GM12878 (cell line): ENCODE measurements around the gene CRISP2. TPM values are rescaled to one million over a fixed set of nuclear protein-coding genes. Genes with fewer than 3 reads are reported as not detected.

ENCODE experiments used
- ATAC-seq: fragments of 200-7000 bp; cut with Tn5 transposase; 3 replicates; pipeline ENCODE4 v1.9.1; 2020; ENCODE audit warnings: mild to moderate bottlenecking, moderate library complexity
- BruUV-seq: library from RNA; stranded (reverse); fragments of 400-500 nt; replicated peaks from 2 replicates; lab custom pipeline; 2021; lab: Mats Ljungman, UMichigan
- CTCF ChIA-PET: fragments of 300-600 bp; sonication (Branson Sonifier 250); formaldehyde crosslinking; extraction: SDS; loops from one replicate; lab custom pipeline; 2021; ENCODE audit warnings: inconsistent platforms; lab: Yijun Ruan, JAX
- POLR2A ChIA-PET: fragments of 350-600 bp; formaldehyde crosslinking; extraction: SDS; loops from one replicate; lab custom pipeline; 2021; ENCODE audit warnings: inconsistent platforms; lab: Charles Lee
- RAD21 ChIA-PET: fragments of 300-600 bp; sonication (Branson Sonifier 250); formaldehyde crosslinking; loops from one replicate; lab custom pipeline; 2023; ENCODE audit warnings: antibody characterized with exemption; ENCODE audit not compliant: unreplicated experiment; lab: Charles Lee
- SMC1A ChIA-PET: fragments of 300-600 bp; sonication (Branson Sonifier 250); formaldehyde crosslinking; loops from one replicate; lab custom pipeline; 2023; ENCODE audit not compliant: unreplicated experiment, uncharacterized antibody; lab: Charles Lee
- DNase-seq: peaks from one replicate; pipeline ENCODE4 v3.0.0-alpha.2; 2011; ENCODE audit warnings: low read depth, low spot score
- FAIRE-seq: peaks from 3 replicates; lab custom pipeline; 2011; peaks lifted over from hg19 to GRCh38; lab: Jason Lieb, UNC
- H2AFZ ChIP-seq: 2 replicates; pipeline ENCODE4 v1.6.0; 2011; ENCODE audit warnings: low read depth, low read length, control low read depth; ENCODE audit not compliant: control insufficient read depth
- H3K27ac ChIP-seq: 2 replicates; pipeline ENCODE4 v1.5.1; 2011; ENCODE audit warnings: control low read depth; ENCODE audit not compliant: control insufficient read depth, insufficient read depth
- H3K27me3 ChIP-seq, 2 experiments: replicated peaks in 1 of 2; 2 replicates each; pipeline versions ENCODE4 v1.6.0 to v1.6.1; 2011; ENCODE audit warnings: low read length in 1 of 2; ENCODE audit not compliant: control insufficient read depth in 2 of 2, insufficient read depth in 2 of 2
- H3K36me3 ChIP-seq, 2 experiments: 2 replicates each; pipeline ENCODE4 v1.5.1; 2011; ENCODE audit warnings: low read length in 1 of 2; ENCODE audit not compliant: control insufficient read depth in 2 of 2, insufficient read depth in 2 of 2
- H3K4me1 ChIP-seq: 2 replicates; pipeline ENCODE4 v1.6.1; 2011; ENCODE audit warnings: mild to moderate bottlenecking, low read length, moderate library complexity, mixed read lengths; ENCODE audit not compliant: control insufficient read depth, insufficient read depth
- H3K4me2 ChIP-seq: 2 replicates; pipeline ENCODE4 v1.6.0; 2011; ENCODE audit warnings: control low read depth; ENCODE audit not compliant: control insufficient read depth, insufficient read depth
- H3K4me3 ChIP-seq: fragments of 200-600 bp; sonication (generic); 2 replicates; pipeline ENCODE4 v1.5.1; 2016
- H3K79me2 ChIP-seq: 2 replicates; pipeline ENCODE4 v1.6.0; 2011; ENCODE audit warnings: low read length; ENCODE audit not compliant: control insufficient read depth, insufficient read depth
- H3K9ac ChIP-seq: 2 replicates; pipeline ENCODE4 v1.8.0; 2011; ENCODE audit warnings: low read length, control low read depth, mixed read lengths; ENCODE audit not compliant: control insufficient read depth, insufficient read depth
- H3K9me3 ChIP-seq: replicated peaks from 3 replicates; pipeline ENCODE4 v1.5.1; 2011; ENCODE audit warnings: mild to moderate bottlenecking, low read length; ENCODE audit not compliant: control insufficient read depth, insufficient read depth
- H4K20me1 ChIP-seq: 2 replicates; pipeline ENCODE4 v1.6.0; 2011; ENCODE audit not compliant: control insufficient read depth, insufficient read depth
- ATF7 ChIP-seq: fragments of 450-650 bp; IDR thresholded peaks from 2 replicates; pipeline ENCODE4 v1.6.1; 2016; ENCODE audit warnings: low read depth, mild to moderate bottlenecking
- BCL3 ChIP-seq: IDR thresholded peaks from 2 replicates; pipeline ENCODE4 v1.6.1; 2011; ENCODE audit warnings: borderline replicate concordance, low read depth, mild to moderate bottlenecking, moderate library complexity, low read length; ENCODE audit not compliant: insufficient read depth, poor library complexity, severe bottlenecking
- CBX5 ChIP-seq: sonication (generic); IDR thresholded peaks from 2 replicates; pipeline ENCODE4 v1.6.1; 2016; ENCODE audit warnings: low read depth, moderate library complexity, mild to moderate bottlenecking, inconsistent platforms
- CEBPZ ChIP-seq: fragments of 150-350 bp; IDR thresholded peaks from 2 replicates; pipeline ENCODE4 v1.6.1; 2016; ENCODE audit warnings: low read depth, low read length
- JUND ChIP-seq: IDR thresholded peaks from 2 replicates; pipeline ENCODE4 v1.6.1; 2012; ENCODE audit warnings: low read depth, mild to moderate bottlenecking, low read length, improper control_type of control experiment, moderate library complexity
- LARP7 ChIP-seq: fragments of 450-650 bp; IDR thresholded peaks from 2 replicates; pipeline ENCODE4 v1.6.1; 2017; ENCODE audit warnings: mild to moderate bottlenecking
- MXI1 ChIP-seq: fragments of 150-350 bp; IDR thresholded peaks from 2 replicates; pipeline ENCODE4 v1.6.1; 2011; ENCODE audit warnings: low read depth, mild to moderate bottlenecking, inconsistent platforms, low read length, improper control_type of control experiment
- NFXL1 ChIP-seq: fragments of 450-650 bp; IDR thresholded peaks from 2 replicates; pipeline ENCODE4 v1.6.1; 2017; ENCODE audit warnings: antibody characterized with exemption, mild to moderate bottlenecking, borderline replicate concordance
- NFYA ChIP-seq: IDR thresholded peaks from 2 replicates; pipeline ENCODE4 v1.6.1; 2011; ENCODE audit warnings: low read depth, mild to moderate bottlenecking, low read length, improper control_type of control experiment, borderline replicate concordance
- PBX3 ChIP-seq: IDR thresholded peaks from 2 replicates; pipeline ENCODE4 v1.6.1; 2011; ENCODE audit warnings: mild to moderate bottlenecking, low read depth, low read length, moderate library complexity; ENCODE audit not compliant: insufficient replicate concordance
- POLR2AphosphoS2 ChIP-seq: IDR thresholded peaks from 2 replicates; pipeline ENCODE4 v1.6.1; 2011; ENCODE audit warnings: low read depth, mild to moderate bottlenecking, low read length, improper control_type of control experiment, moderate library complexity
- RB1 ChIP-seq: fragments of 450-650 bp; formaldehyde crosslinking; IDR thresholded peaks from 2 replicates; pipeline ENCODE4 v1.6.1; 2017; ENCODE audit warnings: mild to moderate bottlenecking, borderline replicate concordance
- SIN3A ChIP-seq: IDR thresholded peaks from 2 replicates; pipeline ENCODE4 v1.6.1; 2012; ENCODE audit warnings: low read depth, low read length, improper control_type of control experiment
- SMAD1 ChIP-seq: fragments of 450-650 bp; IDR thresholded peaks from 2 replicates; pipeline ENCODE4 v1.6.1; 2018; ENCODE audit warnings: mild to moderate bottlenecking, low read depth; ENCODE audit not compliant: partially characterized antibody
- SMARCA5 ChIP-seq: fragments of 450-650 bp; IDR thresholded peaks from 2 replicates; pipeline ENCODE4 v1.6.1; 2017; ENCODE audit warnings: mild to moderate bottlenecking
- STAT3 ChIP-seq: IDR thresholded peaks from 2 replicates; pipeline ENCODE4 v1.6.1; 2011; ENCODE audit warnings: low read depth, low read length, improper control_type of control experiment
- SUZ12 ChIP-seq: fragments of 200-600 bp; sonication (generic); IDR thresholded peaks from one replicate; pipeline ENCODE4 v1.6.1; 2018; ENCODE audit warnings: antibody characterized with exemption, mild to moderate bottlenecking; ENCODE audit not compliant: unreplicated experiment
- ZNF217 ChIP-seq: fragments of 450-650 bp; IDR thresholded peaks from 2 replicates; pipeline ENCODE4 v1.6.1; 2017; ENCODE audit warnings: antibody characterized with exemption, mild to moderate bottlenecking
- ZSCAN29 ChIP-seq: fragments of 450-650 bp; IDR thresholded peaks from 2 replicates; pipeline ENCODE4 v1.6.1; 2017; ENCODE audit warnings: mild to moderate bottlenecking, moderate library complexity
- WGBS: methylation state at CpG from one replicate; pipeline ENCODE4 v1.1.6; 2016; ENCODE audit warnings: low lambda C conversion rate; ENCODE audit not compliant: insufficient replicate concordance, insufficient coverage; ENCODE audit errors: missing lambda C conversion rate; 5-methylcytosine and 5-hydroxymethylcytosine counted together
- in situ Hi-C: fragments of 300-500 bp; cut with MboI; formaldehyde crosslinking; loops from 9 replicates; pipeline ENCODE4 v1.14.3; 2018; ENCODE audit warnings: mixed read lengths
- intact Hi-C: fragments of 100-400 bp; cut with micrococcal nuclease; formaldehyde crosslinking; loops from one replicate; pipeline ENCODE4 v1.14.2; 2022; ENCODE audit not compliant: unreplicated experiment
- polyA plus RNA-seq, 11 experiments: library from polyadenylated mRNA; depleted of rRNA in 4 of 11; unstranded in 6 of 11; stranded (reverse) in 5 of 11; fragments of >200 nt; fragmentation: Nextera tagmentation in 4 of 11; fragmentation: Illumina TruSeq in 1 of 11; extraction: Ambion mirVana in 4 of 11; extraction: Trizol in 1 of 11; gene quantifications; 1 replicate in 1 of 11; 2 replicates in 10 of 11; pipeline versions ENCODE4 v1.2.1 to v1.2.3, GENCODE V29; 2011 to 2016; ENCODE audit warnings: inconsistent platforms in 2 of 11, missing spikeins in 2 of 11, low read depth in 1 of 11
- total RNA-seq, 4 experiments: library from RNA; depleted of rRNA in 3 of 4; stranded (reverse); fragments of >200 nt in 3 of 4; fragmentation: Illumina TruSeq in 1 of 4; extraction: Trizol in 1 of 4; gene quantifications; 2 replicates each; pipeline versions ENCODE4 v1.2.1 to v1.2.3, GENCODE V29; 2013 to 2021

CRISP2 gene
- total and polyA plus RNA-seq, 10 of the 15 experiments (the other 5 are each of a cell fraction or from before 2014, with no cell fraction given): not detected

GRCh38 chr6:49676671-49677281 lies 36.6 kb downstream of the CRISP2 start:
- Histone ChIP-seq H3K9me3 (no peaks in the 10 kb centered on the region), H3K4me2 (no peak overlapping the region), H2AFZ (no peak overlapping the region), H4K20me1 (no peaks in the 10 kb centered on the region), H3K4me1 (no peaks in the 10 kb centered on the region), H3K36me3 (no peaks in the 10 kb centered on the region), H3K27ac (no peak overlapping the region), H3K79me2 (no peaks in the 10 kb centered on the region), H3K4me3 (no peak overlapping the region), H3K9ac (no peak overlapping the region), H3K27me3 (no peaks in the 10 kb centered on the region)
- RAD21 ChIA-PET: no interaction called here
- CTCF ChIA-PET: no interaction called here
- POLR2A ChIA-PET: no interaction called here
- no peak for FAIRE-seq
- 0% methylated on average over 4 of the region's 4 CpGs for WGBS
- in situ Hi-C loops: no loop called here
- no peak for ATAC-seq
- TF ChIP-seq PBX3: no peak
- no peak for TF ChIP-seq CEBPZ
- TF ChIP-seq ZNF217: no peak
- no peak for TF ChIP-seq SIN3A
- no peak for TF ChIP-seq SUZ12
- no peak for TF ChIP-seq RB1
- no peak for TF ChIP-seq NFYA
- no peak for TF ChIP-seq LARP7
- no peak for TF ChIP-seq CBX5
- no peak for TF ChIP-seq NFXL1
- no peak for TF ChIP-seq MXI1
- TF ChIP-seq SMAD1: no peak
- TF ChIP-seq ZSCAN29: no peak
- no peak for TF ChIP-seq STAT3
- TF ChIP-seq JUND: no peak
- TF ChIP-seq SMARCA5: no peak
- no peak for TF ChIP-seq ATF7
- no peak for TF ChIP-seq BCL3
- TF ChIP-seq POLR2AphosphoS2: no peak
- no TSS peak for BruUV-seq
- SMC1A ChIA-PET: interaction anchor here (1.1 kb wide), 1 partner anchor 23 kb away, joined by 3 read pairs; no protein-coding TSS in a partner anchor
- no peak for DNase-seq
- intact Hi-C loops: no loop called here
